IMR-90 (cell line): ENCODE data around the gene YTHDF2. TPM values are rescaled to one million over a fixed set of nuclear protein-coding genes. Genes with fewer than 3 reads are reported as not detected.

Experiments used
- ATAC-seq: fragments of 200-7000 bp; cut with Tn5 transposase; 2 replicates; pipeline ENCODE4 v1.9.1; 2020; ENCODE audit warnings: low read depth, mild to moderate bottlenecking, moderate library complexity
- BruUV-seq: library from RNA; stranded (reverse); fragments of 400-500 nt; replicated peaks from 2 replicates; lab custom pipeline; 2021; lab: Mats Ljungman, UMichigan
- CTCF ChIA-PET: fragments of 300-600 bp; formaldehyde crosslinking; extraction: SDS; loops from one replicate; lab custom pipeline; 2021; ENCODE audit warnings: antibody characterized with exemption; lab: Yijun Ruan, JAX
- POLR2A ChIA-PET: fragments of 300-600 bp; sonication (Branson Sonifier 250); formaldehyde crosslinking; loops from one replicate; lab custom pipeline; 2022; ENCODE audit warnings: antibody characterized with exemption; ENCODE audit not compliant: unreplicated experiment; lab: Charles Lee
- DNase-seq: peaks from one replicate; pipeline ENCODE4 v3.0.0; 2013
- H2AFZ ChIP-seq: replicated peaks from 2 replicates; pipeline ENCODE3; 2013; ENCODE audit warnings: low read length, mild to moderate bottlenecking; ENCODE audit not compliant: poor library complexity
- H2AK5ac ChIP-seq: 2 replicates; pipeline ENCODE4 v1.6.1; 2013; ENCODE audit warnings: low read depth, low read length, inconsistent platforms
- H2AK9ac ChIP-seq: replicated peaks from 2 replicates; pipeline ENCODE3; 2013; ENCODE audit warnings: mild to moderate bottlenecking, low read depth, low read length, moderate library complexity; ENCODE audit not compliant: poor library complexity
- H2BK120ac ChIP-seq: 2 replicates; pipeline ENCODE4 v1.6.1; 2013; ENCODE audit warnings: low read depth, low read length, inconsistent platforms
- H2BK15ac ChIP-seq: 3 replicates; pipeline ENCODE4 v1.6.1; 2013; ENCODE audit warnings: low read depth, low read length, inconsistent platforms
- H2BK20ac ChIP-seq: 2 replicates; pipeline ENCODE4 v1.6.1; 2013; ENCODE audit warnings: low read depth, mild to moderate bottlenecking, inconsistent platforms, low read length, moderate library complexity
- H2BK5ac ChIP-seq: 2 replicates; pipeline ENCODE4 v1.6.1; 2013; ENCODE audit warnings: mild to moderate bottlenecking, low read depth, low read length, inconsistent platforms; ENCODE audit not compliant: poor library complexity, severe bottlenecking
- H3K14ac ChIP-seq: replicated peaks from 2 replicates; pipeline ENCODE4 v1.6.1; 2013; ENCODE audit warnings: low read depth, low read length, inconsistent platforms
- H3K18ac ChIP-seq: 2 replicates; pipeline ENCODE4 v1.6.1; 2013; ENCODE audit warnings: low read depth, low read length, control low read depth
- H3K23ac ChIP-seq: 2 replicates; pipeline ENCODE4 v1.6.1; 2013; ENCODE audit warnings: low read depth, low read length, inconsistent platforms
- H3K27ac ChIP-seq: 2 replicates; pipeline ENCODE4 v1.5.1; 2013; ENCODE audit warnings: mild to moderate bottlenecking, control low read depth, low read length; ENCODE audit not compliant: insufficient read depth
- H3K27me3 ChIP-seq: 2 replicates; pipeline ENCODE4 v1.6.1; 2013; ENCODE audit warnings: low read length; ENCODE audit not compliant: control insufficient read depth, insufficient read depth
- H3K36me3 ChIP-seq: 2 replicates; pipeline ENCODE4 v1.6.1; 2013; ENCODE audit warnings: low read length, mixed read lengths; ENCODE audit not compliant: control insufficient read depth, insufficient read depth
- H3K4ac ChIP-seq: 2 replicates; pipeline ENCODE4 v1.6.1; 2013; ENCODE audit warnings: low read depth, low read length, inconsistent platforms
- H3K4me1 ChIP-seq: 2 replicates; pipeline ENCODE4 v1.6.1; 2013; ENCODE audit warnings: low read length, mixed read lengths; ENCODE audit not compliant: control insufficient read depth, insufficient read depth
- H3K4me2 ChIP-seq: 2 replicates; pipeline ENCODE4 v1.6.1; 2013; ENCODE audit warnings: low read depth, mild to moderate bottlenecking, control low read depth, low read length, moderate library complexity
- H3K4me3 ChIP-seq: 2 replicates; pipeline ENCODE4 v1.5.1; 2013; ENCODE audit warnings: low read depth, mild to moderate bottlenecking, control low read depth, low read length, moderate library complexity; ENCODE audit not compliant: insufficient read depth
- H3K56ac ChIP-seq: 2 replicates; pipeline ENCODE4 v1.6.1; 2013; ENCODE audit warnings: low read length, inconsistent platforms; ENCODE audit not compliant: insufficient read depth; ENCODE audit errors: extremely low read depth
- H3K79me1 ChIP-seq, 2 experiments: 2 replicates each; pipeline ENCODE4 v1.6.1; 2013; ENCODE audit warnings: low read length in 2 of 2, inconsistent platforms in 1 of 2, low read depth in 1 of 2
- H3K9ac ChIP-seq: 2 replicates; pipeline ENCODE4 v1.6.1; 2013; ENCODE audit warnings: low read depth, low read length, control low read depth
- H3K9me1 ChIP-seq: 2 replicates; pipeline ENCODE4 v1.6.1; 2013; ENCODE audit warnings: low read length, inconsistent platforms; ENCODE audit not compliant: insufficient read depth
- H3K9me3 ChIP-seq: 2 replicates; pipeline ENCODE4 v1.6.1; 2013; ENCODE audit warnings: low read length; ENCODE audit not compliant: control insufficient read depth, insufficient read depth
- H4K20me1 ChIP-seq: 2 replicates; pipeline ENCODE4 v1.6.1; 2013; ENCODE audit warnings: low read length, inconsistent platforms; ENCODE audit not compliant: insufficient read depth
- H4K5ac ChIP-seq: 2 replicates; pipeline ENCODE4 v1.6.1; 2013; ENCODE audit warnings: mild to moderate bottlenecking, low read depth, low read length, control low read depth
- H4K8ac ChIP-seq, 2 experiments: 2 replicates each; pipeline ENCODE4 v1.6.1; 2013; ENCODE audit warnings: low read depth in 2 of 2, low read length in 2 of 2, control low read depth in 1 of 2, inconsistent platforms in 1 of 2
- H4K91ac ChIP-seq: 2 replicates; pipeline ENCODE4 v1.6.1; 2013; ENCODE audit warnings: low read depth, low read length, inconsistent platforms; ENCODE audit not compliant: insufficient read depth
- CEBPB ChIP-seq: IDR thresholded peaks from 2 replicates; pipeline ENCODE4 v1.6.1; 2012; ENCODE audit warnings: low read depth, low read length, improper control_type of control experiment
- FOS ChIP-seq: fragments of 150-350 bp; IDR thresholded peaks from 2 replicates; pipeline ENCODE4 v1.6.1; 2016; ENCODE audit warnings: low read depth, low read length
- RAD21 ChIP-seq: IDR thresholded peaks from 2 replicates; pipeline ENCODE4 v1.6.1; 2012; ENCODE audit warnings: low read length, improper control_type of control experiment
- RCOR1 ChIP-seq: IDR thresholded peaks from 2 replicates; pipeline ENCODE4 v1.6.1; 2012; ENCODE audit warnings: mild to moderate bottlenecking, low read length, improper control_type of control experiment; ENCODE audit not compliant: insufficient replicate concordance
- WGBS, 2 experiments: methylation state at CpG; one replicate each; pipeline versions ENCODE4 v1.1.5 to v1.1.7; 2013; ENCODE audit warnings: missing lambda C conversion rate in 2 of 2; ENCODE audit not compliant: insufficient read length in 1 of 2; ENCODE audit errors: extremely low coverage in 2 of 2; 5-methylcytosine and 5-hydroxymethylcytosine counted together
- dilution Hi-C: fragments of 300-500 bp; cut with HindIII; formaldehyde crosslinking; loops from one replicate; pipeline ENCODE4 v1.14.3; 2018; ENCODE audit warnings: low sequenced_read_pairs; ENCODE audit not compliant: unreplicated experiment
- in situ Hi-C: fragments of 300-500 bp; cut with MboI; formaldehyde crosslinking; loops from 3 replicates; pipeline ENCODE4 v1.14.3; 2019; ENCODE audit warnings: low sequenced_read_pairs, inconsistent platforms, mixed read lengths
- intact Hi-C: fragments of 100-400 bp; cut with micrococcal nuclease; formaldehyde crosslinking; loops from 2 replicates; pipeline ENCODE4 v1.10.0; 2022
- polyA plus RNA-seq, 3 experiments: library from polyadenylated mRNA; depleted of rRNA; stranded (reverse); fragments of >200 nt; gene quantifications; 2 replicates each; pipeline ENCODE4 v1.2.3, GENCODE V29; 2012; ENCODE audit warnings: low replicate concordance in 1 of 3
- total RNA-seq: library from RNA; depleted of rRNA; stranded (reverse); fragments of >200 nt; gene quantifications from 2 replicates; pipeline ENCODE4 v1.2.3, GENCODE V29; 2012

The YTHDF2 gene
- total and polyA plus RNA-seq, 2 of the 4 experiments (the other 2 are of a cell fraction) = 50.0 to 94.3 TPM

GRCh38 chr1:28745653-28746173 lies 9.0 kb downstream of the YTHDF2 start:
- intact Hi-C loops = no loop called here
- POLR2A ChIA-PET = interaction anchor here (0.6 kb wide), 1 partner anchor 695 kb away, joined by 16 read pairs; no protein-coding TSS in a partner anchor

More at GRCh38 chr1:28745653-28746173, 9.0 kb downstream of the YTHDF2 start:
- no TSS peak for BruUV-seq
- TF ChIP-seq RAD21 = no peak
- TF ChIP-seq RCOR1 = no peak
- TF ChIP-seq FOS = no peak
- TF ChIP-seq CEBPB = peak; percentile 33; the same call in 1 of the 2 replicates
- H3K14ac ChIP-seq = no peak overlapping the region
- no peak overlapping the region for H3K4me2 ChIP-seq
- no peak overlapping the region for H3K23ac ChIP-seq
- CTCF ChIA-PET = interaction anchor here (0.6 kb wide), 1 partner anchor 56 kb away, joined by 3 read pairs; no protein-coding TSS in a partner anchor
- H4K91ac ChIP-seq = no peak overlapping the region
- no peak overlapping the region for H4K8ac ChIP-seq
- no peak overlapping the region for H2BK15ac ChIP-seq
- H2BK20ac ChIP-seq = no peak overlapping the region
- no peak overlapping the region for H2AK5ac ChIP-seq
- ATAC-seq (no peak), DNase-seq (no peak)
- H3K9me1 ChIP-seq = peaks cover 18% of the 10 kb centered on the region
- peaks cover 44% of the 10 kb centered on the region for H3K36me3 ChIP-seq
- H3K4ac ChIP-seq = no peak overlapping the region
- H3K27ac ChIP-seq = no peak overlapping the region
- no peak overlapping the region for H3K4me3 ChIP-seq
- H4K20me1 ChIP-seq = peaks cover 97% of the 10 kb centered on the region
- no peaks in the 10 kb centered on the region for H3K9me3 ChIP-seq
- no peaks in the 10 kb centered on the region for H3K27me3 ChIP-seq
- peaks cover under 1% of the 10 kb centered on the region for H3K4me1 ChIP-seq
- dilution Hi-C loops (no loop called here), in situ Hi-C loops (no loop called here)
- H2AFZ ChIP-seq = no peak overlapping the region
- no peak overlapping the region for H2BK120ac ChIP-seq
- H2AK9ac ChIP-seq = no peak overlapping the region
- no peak overlapping the region for H2BK5ac ChIP-seq
- H3K56ac ChIP-seq = no peak overlapping the region
- H3K79me1 ChIP-seq = peaks cover 5 to 49% of the 10 kb centered on the region in 2 experiments; a peak in 3 of 4 replicates
- H4K5ac ChIP-seq = no peak overlapping the region
- H3K9ac ChIP-seq = no peak overlapping the region
- no CpG with 5 or more reads among the region's 6 CpGs for WGBS, 2 experiments
- no peak overlapping the region for H3K18ac ChIP-seq
